PC-3 (cell line): Measurements from ENCODE around the gene KCNK4.

ENCODE experiments used
- CTCF ChIP-seq: fragments of 300-600 bp; sonication (generic); conservative IDR thresholded peaks from 2 replicates; pipeline ENCODE4 v1.5.1; 2017; ENCODE audit warnings: antibody characterized with exemption, low read depth, mild to moderate bottlenecking, low read length
- EZH2 ChIP-seq: fragments of 300-600 bp; sonication (generic); IDR thresholded peaks from one replicate; pipeline ENCODE4 v1.6.1; 2017; ENCODE audit warnings: antibody characterized with exemption, mild to moderate bottlenecking, low read length; ENCODE audit not compliant: unreplicated experiment
- EZH2phosphoT487 ChIP-seq: fragments of 300-600 bp; sonication (generic); IDR thresholded peaks from 2 replicates; pipeline ENCODE4 v1.6.1; 2018; ENCODE audit warnings: mild to moderate bottlenecking, antibody characterized with exemption, low read length, borderline replicate concordance

- TF ChIP-seq CTCF (no peak), EZH2phosphoT487 (no peak), EZH2 (no peak)
Measured at GRCh38 chr11:64243236-64243854, 47.8 kb upstream of the KCNK4 start.
